Brain pericyte (primary cell): Measurements from ENCODE around the gene SLC19A1.

Experiments
- DNase-seq: peaks from one replicate; pipeline ENCODE4 v3.0.0-alpha.2; 2012; ENCODE audit warnings: low read depth, low spot score

Gene SLC19A1

GRCh38 chr21:45545236-45545570, 3.0 kb upstream of the SLC19A1 start:
- DNase-seq = no peak

- no peak for DNase-seq
Measured at GRCh38 chr21:45544449-45545235, 2.4 kb upstream of the SLC19A1 start.

GRCh38 chr21:45543710-45544448, 1.6 kb upstream of the SLC19A1 start:
- no peak for DNase-seq

- no peak for DNase-seq
Measured at GRCh38 chr21:45543371-45543709, 1.1 kb upstream of the SLC19A1 start.

- DNase-seq = no peak
Measured at GRCh38 chr21:45542667-45543370, 579 bp upstream of the SLC19A1 start.

- no peak for DNase-seq
Measured at GRCh38 chr21:45541221-45542039, 810 bp downstream of the SLC19A1 start.

- no peak for DNase-seq
Measured at GRCh38 chr21:45540601-45540970, 1.7 kb downstream of the SLC19A1 start.

GRCh38 chr21:45539796-45540600, 2.2 kb downstream of the SLC19A1 start:
- DNase-seq = no peak

GRCh38 chr21:45539046-45539795, 3.0 kb downstream of the SLC19A1 start:
- DNase-seq = no peak

GRCh38 chr21:45538381-45539045, 3.7 kb downstream of the SLC19A1 start:
- no peak for DNase-seq

GRCh38 chr21:45537746-45538291, 4.4 kb downstream of the SLC19A1 start:
- no peak for DNase-seq

GRCh38 chr21:45537111-45537745, 5.0 kb downstream of the SLC19A1 start:
- no peak for DNase-seq

- no peak for DNase-seq
Measured at GRCh38 chr21:45536301-45537081, 5.7 kb downstream of the SLC19A1 start.

GRCh38 chr21:45535341-45536081, 6.7 kb downstream of the SLC19A1 start:
- DNase-seq = no peak

GRCh38 chr21:45534636-45535331, 7.5 kb downstream of the SLC19A1 start:
- DNase-seq = no peak

- DNase-seq = no peak
Measured at GRCh38 chr21:45533846-45534635, 8.2 kb downstream of the SLC19A1 start.
